HG02870 (cell line): Measurements from ENCODE around the gene TENT4A.
"Not testable (repeated sequence)": the region's sequence is repeated elsewhere in the genome, so short reads cannot be mapped to it uniquely, and the experiment has no call there.

Source experiments
- ATAC-seq: cut with Tn5 transposase; IDR thresholded peaks from one replicate; pipeline ENCODE4 v1.9.1; 2021; ENCODE audit warnings: mild to moderate bottlenecking, moderate library complexity; ENCODE audit not compliant: unreplicated experiment

The TENT4A gene

DNA sequence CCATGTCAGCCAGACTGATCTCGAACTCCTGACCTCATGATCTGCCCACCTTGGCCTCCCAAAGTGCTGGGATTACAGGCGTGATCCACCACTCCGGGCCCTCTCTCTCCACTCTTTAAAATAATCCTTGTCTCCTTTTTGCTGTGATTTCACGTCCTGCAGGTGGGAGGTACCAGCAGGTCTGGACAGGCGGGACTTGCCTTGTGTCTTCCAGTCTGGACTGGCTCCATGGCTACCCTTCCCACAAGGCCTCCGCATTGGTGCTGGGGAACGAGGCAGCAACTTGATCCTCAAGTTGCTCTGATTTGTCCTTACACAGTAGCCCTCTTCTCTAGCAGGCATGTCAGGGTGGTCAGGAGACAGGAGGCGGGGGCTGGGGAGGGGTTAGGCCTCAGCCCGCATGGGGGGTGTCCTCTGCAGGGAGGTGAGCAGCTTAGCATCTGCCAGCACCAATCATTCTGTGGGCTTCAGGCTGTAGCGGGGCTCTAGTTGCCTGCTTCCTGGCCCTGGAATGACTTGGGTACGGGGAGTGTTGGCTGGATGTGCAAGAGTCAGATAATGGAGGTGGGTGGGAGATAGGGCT lies 54.3 kb downstream of the TENT4A start:
- no peak for ATAC-seq

DNA sequence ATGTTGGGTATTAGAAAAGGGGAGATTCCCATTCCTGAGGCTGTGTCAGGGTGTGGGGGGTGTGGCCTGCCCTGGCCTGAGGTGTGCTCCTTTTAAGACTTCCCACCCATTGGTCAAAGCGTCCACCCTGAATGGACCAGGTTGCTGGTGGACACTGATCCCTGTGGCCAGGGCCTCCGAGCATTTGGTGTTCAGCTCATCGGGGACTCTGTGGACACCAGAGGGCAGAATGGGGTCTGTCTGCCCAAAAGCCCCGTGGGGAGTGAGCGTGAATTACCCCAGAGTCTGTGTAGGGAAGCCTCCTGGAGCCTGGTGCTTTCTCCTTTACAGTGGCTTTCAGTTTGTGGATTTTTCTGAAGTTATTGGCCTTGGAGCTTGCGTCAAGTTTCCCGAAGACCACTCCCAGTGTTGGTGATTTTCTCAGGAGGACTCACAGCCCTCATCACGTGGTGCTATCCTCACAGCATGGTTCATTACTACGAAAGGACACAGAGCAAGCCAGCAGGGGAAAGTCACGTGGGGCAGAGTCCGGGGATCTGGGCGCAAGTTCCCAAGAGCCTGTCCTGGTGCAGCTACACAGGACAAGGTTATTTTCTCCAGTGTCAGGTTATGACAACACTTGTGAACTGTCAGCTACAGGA lies 55.5 kb downstream of the TENT4A start:
- ATAC-seq, result no peak

- no peak for ATAC-seq
Measured at GRCh38 chr5:6770826-6771607, 57.8 kb downstream of the TENT4A start.

GRCh38 chr5:6772886-6773285 lies 59.7 kb downstream of the TENT4A start:
- ATAC-seq, result no peak

GRCh38 chr5:6773342-6774035 lies 60.3 kb downstream of the TENT4A start:
- ATAC-seq, result no peak

DNA sequence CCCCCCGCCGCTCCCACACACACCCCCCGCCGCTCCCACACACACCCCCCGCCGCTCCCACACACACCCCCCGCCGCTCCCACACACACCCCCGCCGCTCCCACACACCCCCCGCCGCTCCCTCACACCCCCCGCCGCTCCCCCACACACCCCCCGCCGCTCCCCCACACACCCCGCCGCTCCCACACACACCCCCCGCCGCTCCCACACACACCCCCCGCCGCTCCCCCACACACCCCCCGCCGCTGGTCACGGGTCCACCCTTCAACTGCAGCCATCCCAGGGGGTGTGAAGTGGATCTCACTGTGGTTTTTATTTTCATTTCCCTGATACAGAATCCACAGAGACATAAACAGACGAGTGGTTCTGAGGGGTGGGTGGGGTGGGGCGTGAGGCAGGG lies 61.0 kb downstream of the TENT4A start:
- ATAC-seq, result not testable (repeated sequence)

- ATAC-seq, result no peak
Measured at GRCh38 chr5:6774721-6775204, 61.5 kb downstream of the TENT4A start.

- no peak for ATAC-seq
Measured at GRCh38 chr5:6775571-6775970, 62.3 kb downstream of the TENT4A start.

- ATAC-seq, result peak; percentile 90
Measured at GRCh38 chr5:6780802-6781391, 67.7 kb downstream of the TENT4A start.

DNA sequence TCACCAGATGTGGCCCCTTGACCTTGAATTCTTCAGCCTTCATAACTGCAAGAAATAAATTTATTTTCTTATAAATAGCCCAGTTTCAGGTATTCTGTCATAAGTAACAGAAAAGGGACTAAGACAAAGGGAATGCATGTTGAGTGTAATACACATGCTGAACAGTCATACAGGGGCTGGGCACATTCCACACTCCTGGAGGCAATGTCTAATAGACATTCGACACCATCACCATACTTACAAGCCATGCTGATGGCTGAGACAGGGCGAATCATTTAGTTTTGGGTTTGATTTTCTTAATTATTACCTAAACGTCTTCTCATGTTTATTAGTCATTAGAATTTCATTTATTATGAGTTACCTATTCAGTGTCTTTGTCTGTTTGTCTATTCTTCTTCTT lies 68.5 kb downstream of the TENT4A start:
- ATAC-seq, result no peak

- ATAC-seq, result no peak
Measured at GRCh38 chr5:6783787-6784186, 70.6 kb downstream of the TENT4A start.

DNA sequence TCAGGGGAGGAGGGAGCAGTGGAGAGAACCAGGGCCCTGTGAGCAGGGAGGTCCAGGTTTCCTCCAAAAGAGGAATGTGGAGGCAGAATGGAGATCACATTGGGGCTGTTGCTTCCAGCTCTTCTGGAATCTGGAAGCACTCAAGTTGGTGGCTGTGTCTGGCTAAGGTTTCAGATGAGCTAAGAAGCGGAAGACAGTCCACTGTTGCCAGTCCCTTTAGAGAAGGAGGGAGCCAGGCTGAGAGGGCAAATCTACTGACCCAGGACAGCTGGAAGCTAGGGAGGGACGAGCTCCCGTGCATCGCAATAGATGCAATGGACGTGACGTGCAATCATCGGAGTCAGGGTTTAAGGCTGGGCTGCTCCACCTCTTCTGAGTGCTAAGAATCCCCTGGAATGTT lies 71.2 kb downstream of the TENT4A start:
- no peak for ATAC-seq

GRCh38 chr5:6785161-6785860 lies 72.1 kb downstream of the TENT4A start:
- no peak for ATAC-seq

- no peak for ATAC-seq
Measured at GRCh38 chr5:6785861-6786180, 72.6 kb downstream of the TENT4A start.

- no peak for ATAC-seq
Measured at GRCh38 chr5:6786786-6787495, 73.7 kb downstream of the TENT4A start.

DNA sequence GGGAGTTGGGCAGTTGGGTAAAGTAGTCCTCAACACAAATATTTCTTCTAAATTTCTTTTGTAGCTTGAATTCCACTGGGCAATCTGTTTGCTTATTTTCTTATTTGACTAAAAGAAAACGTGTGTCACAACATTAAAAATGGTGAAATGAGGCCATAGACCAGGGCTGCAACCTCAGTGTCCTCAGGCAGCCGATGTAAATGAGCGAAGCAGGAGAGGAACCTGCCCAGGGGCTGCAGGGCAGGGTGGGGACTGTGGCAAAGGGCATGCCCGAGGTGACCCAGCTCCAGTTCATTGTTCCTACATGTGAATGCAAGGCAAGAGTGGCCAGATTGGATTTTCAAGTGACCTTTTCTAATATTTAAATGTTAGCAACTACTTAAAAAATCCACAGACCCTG lies 74.7 kb downstream of the TENT4A start:
- ATAC-seq, result no peak

DNA sequence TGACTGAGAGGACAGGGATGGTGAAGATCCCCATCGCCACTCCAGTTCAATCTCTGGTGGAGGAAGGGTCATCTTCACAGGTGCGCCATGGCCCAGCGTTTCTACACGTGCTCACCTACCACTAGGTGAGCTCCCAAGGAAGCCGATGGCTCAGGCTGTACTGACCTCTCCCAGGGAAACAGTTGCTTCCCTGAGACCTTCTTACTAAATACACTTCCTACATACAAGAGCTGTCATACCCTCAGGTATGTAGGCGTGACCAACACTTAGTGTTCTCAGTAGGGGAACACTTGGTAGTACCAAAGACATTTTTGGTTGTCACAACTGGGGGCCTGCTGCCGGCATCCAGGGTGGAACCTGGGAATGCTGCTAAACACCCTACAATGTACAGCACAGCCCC lies 75.2 kb downstream of the TENT4A start:
- no peak for ATAC-seq

DNA sequence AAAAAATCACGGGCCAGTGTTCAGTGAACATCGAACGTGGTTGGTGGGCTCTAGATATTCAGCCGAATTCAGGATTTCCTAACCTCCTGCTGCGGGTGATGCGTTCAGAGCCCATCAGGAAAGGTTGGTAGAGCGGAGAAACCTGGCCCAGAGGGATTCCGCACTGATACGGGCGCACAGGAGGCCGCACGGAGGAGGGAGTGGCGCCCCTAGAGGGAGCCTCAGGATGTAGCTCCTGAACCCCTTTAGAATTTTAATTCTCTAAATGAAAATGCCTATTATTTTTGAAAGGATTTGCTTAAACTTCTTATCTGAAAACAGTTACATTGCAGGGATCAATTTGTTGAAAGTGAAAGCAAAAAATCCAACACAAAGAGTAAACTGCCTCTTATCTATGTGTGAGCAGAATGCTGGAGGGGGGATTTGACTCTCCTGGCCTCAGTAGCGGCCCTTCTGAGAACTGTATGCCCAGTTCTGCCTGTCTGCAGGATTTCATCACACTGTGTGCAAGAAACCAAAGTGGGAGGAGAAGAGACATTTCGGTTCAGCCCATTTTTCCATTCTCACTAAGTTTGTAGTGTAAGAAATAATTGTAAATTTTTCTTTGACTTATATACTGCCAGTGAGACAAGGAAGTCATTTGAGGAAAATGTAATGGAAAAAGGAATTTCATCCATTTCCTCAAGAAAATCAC lies 75.9 kb downstream of the TENT4A start:
- no peak for ATAC-seq

- no peak for ATAC-seq
Measured at GRCh38 chr5:6790346-6790865, 77.2 kb downstream of the TENT4A start.
